HG02938 (cell line): Measurements from ENCODE around the gene UQCRH.
"Not testable (repeated sequence)": the region's sequence is repeated elsewhere in the genome, so short reads cannot be mapped to it uniquely, and the experiment has no call there.

Experiments
- ATAC-seq: cut with Tn5 transposase; IDR thresholded peaks from one replicate; pipeline ENCODE4 v1.9.1; 2021; ENCODE audit warnings: mild to moderate bottlenecking, moderate library complexity; ENCODE audit not compliant: unreplicated experiment

UQCRH gene

GRCh38 chr1:46298387-46298786 is 5.1 kb upstream of the UQCRH start:
- no peak for ATAC-seq

GRCh38 chr1:46300673-46301405 is 2.7 kb upstream of the UQCRH start:
- no peak for ATAC-seq

GRCh38 chr1:46301406-46301807 is 2.1 kb upstream of the UQCRH start:
- ATAC-seq: no peak

- ATAC-seq: no peak
Observed at GRCh38 chr1:46301808-46302640, 1.5 kb upstream of the UQCRH start.

- ATAC-seq: no peak
Observed at GRCh38 chr1:46302641-46303037, 859 bp upstream of the UQCRH start.

GRCh38 chr1:46303872-46304326 is 401 bp downstream of the UQCRH start:
- ATAC-seq: no peak

- no peak for ATAC-seq
Observed at GRCh38 chr1:46306159-46306530, 2.6 kb downstream of the UQCRH start.

- no peak for ATAC-seq
Observed at GRCh38 chr1:46309401-46310159, 6.1 kb downstream of the UQCRH start.

GRCh38 chr1:46310321-46310720 is 6.8 kb downstream of the UQCRH start:
- no peak for ATAC-seq

- ATAC-seq: no peak
Observed at GRCh38 chr1:46315669-46316403, 12.3 kb downstream of the UQCRH start.

GRCh38 chr1:46317323-46317722 is 13.8 kb downstream of the UQCRH start:
- no peak for ATAC-seq

- not testable (repeated sequence) for ATAC-seq
Observed at GRCh38 chr1:46319301-46319700, 15.8 kb downstream of the UQCRH start.

GRCh38 chr1:46319960-46320914 is 16.7 kb downstream of the UQCRH start:
- ATAC-seq: not testable (repeated sequence)

- not testable (repeated sequence) for ATAC-seq
Observed at GRCh38 chr1:46322191-46322590, 18.7 kb downstream of the UQCRH start.

GRCh38 chr1:46325285-46326076 is 22.0 kb downstream of the UQCRH start:
- ATAC-seq: not testable (repeated sequence)

GRCh38 chr1:46328182-46328581 is 24.7 kb downstream of the UQCRH start:
- not testable (repeated sequence) for ATAC-seq

- not testable (repeated sequence) for ATAC-seq
Observed at GRCh38 chr1:46329807-46330206, 26.3 kb downstream of the UQCRH start.

- not testable (repeated sequence) for ATAC-seq
Observed at GRCh38 chr1:46330381-46330780, 26.9 kb downstream of the UQCRH start.
